GM12891 (cell line): ENCODE results near the gene XIST.
"Not testable (repeated sequence)": the region's sequence is repeated elsewhere in the genome, so short reads cannot be mapped to it uniquely, and the experiment has no call there.

Source experiments
- DNase-seq: peaks from one replicate; pipeline ENCODE4 v3.0.0; 2011; ENCODE audit warnings: low spot score; ENCODE audit not compliant: insufficient read length
- FAIRE-seq: peaks from 2 replicates; lab custom pipeline; 2011; peaks lifted over from hg19 to GRCh38; lab: Jason Lieb, UNC
- PAX5 ChIP-seq: IDR thresholded peaks from 2 replicates; pipeline ENCODE4 v1.6.1; 2011; ENCODE audit warnings: low read length, moderate library complexity, mild to moderate bottlenecking; ENCODE audit not compliant: insufficient read depth, severe bottlenecking
- POLR2A ChIP-seq: IDR thresholded peaks from 2 replicates; pipeline ENCODE4 v1.6.1; 2011; ENCODE audit warnings: low read depth, low read length, control low read depth
- POLR2AphosphoS5 ChIP-seq: IDR thresholded peaks from 2 replicates; pipeline ENCODE4 v1.6.1; 2011; ENCODE audit warnings: low read depth, low read length, control low read depth
- POU2F2 ChIP-seq: IDR thresholded peaks from 2 replicates; pipeline ENCODE4 v1.6.1; 2011; ENCODE audit warnings: low read depth, mild to moderate bottlenecking, control low read depth, low read length, moderate library complexity
- SPI1 ChIP-seq: IDR thresholded peaks from 2 replicates; pipeline ENCODE4 v1.6.1; 2011; ENCODE audit warnings: low read depth, low read length, control low read depth
- TAF1 ChIP-seq: IDR thresholded peaks from 2 replicates; pipeline ENCODE4 v1.6.1; 2011; ENCODE audit warnings: low read depth, low read length, control low read depth

XIST gene

DNA sequence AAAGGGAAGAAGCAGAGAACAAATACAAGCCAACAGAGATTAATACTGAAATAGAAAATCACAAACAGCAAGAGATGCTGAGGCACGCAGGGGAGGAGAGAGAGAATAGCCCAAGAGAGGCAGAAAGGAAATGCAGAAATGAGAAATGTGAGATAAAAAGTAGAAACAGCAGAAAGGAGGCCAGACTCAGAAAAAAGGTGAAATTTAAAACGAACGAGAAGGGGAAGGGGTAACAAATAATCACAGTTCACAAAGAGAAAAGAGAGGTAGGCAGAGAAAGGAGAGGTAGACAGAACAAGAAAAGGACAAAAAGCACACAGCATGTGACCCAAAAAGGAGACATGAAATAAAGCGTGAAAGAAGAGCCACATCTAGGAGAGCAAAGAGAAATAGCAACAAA lies 25.1 kb downstream of the XIST start:
- no peak for FAIRE-seq
- no peak for DNase-seq
- TF ChIP-seq TAF1 (no peak), SPI1 (no peak), POLR2AphosphoS5 (no peak), POU2F2 (no peak), POLR2A (no peak), PAX5 (no peak)

DNA sequence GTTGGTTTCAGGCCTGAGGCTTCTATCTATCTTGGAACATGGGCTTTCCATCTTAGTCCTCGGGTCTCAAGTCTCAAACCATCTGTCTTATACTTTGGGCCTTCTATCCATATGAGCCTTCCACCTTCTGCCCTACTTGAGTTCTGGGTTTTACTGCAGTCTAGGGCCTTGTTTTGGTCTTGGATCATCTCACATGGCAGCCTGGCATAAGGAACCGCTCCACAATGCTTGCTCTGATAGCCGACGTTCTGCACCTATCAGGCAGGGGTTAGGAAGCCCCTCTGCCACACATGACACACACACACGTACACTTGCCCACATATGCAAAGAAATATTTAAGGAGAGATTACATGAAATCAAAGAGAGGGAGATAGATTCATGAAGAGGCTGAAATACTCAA lies 25.5 kb downstream of the XIST start:
- no peak for TF ChIP-seq POU2F2
- TF ChIP-seq POLR2A: no peak
- TF ChIP-seq TAF1: no peak
- no peak for TF ChIP-seq PAX5
- TF ChIP-seq POLR2AphosphoS5: no peak
- no peak for FAIRE-seq
- no peak for DNase-seq

DNA sequence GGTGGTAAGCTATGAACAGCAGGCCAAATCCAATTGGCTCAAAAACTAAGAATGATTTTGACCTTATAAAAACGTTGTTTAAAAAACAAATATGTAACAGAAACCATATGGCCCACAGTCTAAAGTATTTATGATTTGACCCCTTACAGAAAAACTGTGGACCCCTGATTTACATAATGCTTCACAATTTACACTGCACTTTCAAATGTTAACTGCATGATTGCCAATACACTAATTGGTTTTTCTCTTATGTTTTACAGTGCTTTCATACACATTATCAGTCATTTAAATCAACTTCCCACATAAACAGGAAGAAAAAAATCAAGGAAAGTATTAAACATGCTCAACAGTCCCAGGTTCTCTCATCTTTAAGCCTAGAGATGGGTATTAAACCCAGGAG lies 26.9 kb downstream of the XIST start:
- TF ChIP-seq POLR2AphosphoS5 (no peak), SPI1 (no peak)
- no peak for FAIRE-seq

DNA sequence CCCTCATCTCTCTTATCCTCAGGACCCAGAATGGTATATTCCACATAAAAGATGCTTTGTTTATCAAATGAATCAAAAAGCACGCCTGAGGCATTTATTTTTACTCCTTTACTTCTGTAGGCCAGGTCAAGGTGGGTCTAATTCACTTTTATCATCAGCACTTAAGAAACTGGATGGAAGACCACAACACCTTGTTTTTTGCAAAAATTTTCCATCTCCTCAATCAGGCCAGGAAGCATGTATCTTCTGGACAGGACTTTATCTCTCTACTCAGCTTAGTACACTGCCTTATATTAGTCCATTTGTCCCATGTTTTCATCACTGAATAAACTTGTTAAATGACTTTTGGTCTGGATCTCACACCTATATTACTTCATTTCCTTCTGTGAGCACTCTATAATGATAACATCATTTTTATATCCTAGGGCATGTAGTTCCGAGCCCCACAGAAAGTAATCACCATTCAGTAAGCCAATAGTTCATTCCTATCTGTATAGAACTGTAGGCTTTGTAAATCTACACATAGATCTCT lies 29.0 kb downstream of the XIST start:
- FAIRE-seq: no peak
- DNase-seq: no peak
- TF ChIP-seq POLR2AphosphoS5: no peak
- no peak for TF ChIP-seq TAF1
- TF ChIP-seq POU2F2: no peak
- no peak for TF ChIP-seq SPI1
- no peak for TF ChIP-seq PAX5
- TF ChIP-seq POLR2A: no peak

More for the DNA sequence above, 26.9 kb downstream of the XIST start:
- DNase-seq: no peak

DNA sequence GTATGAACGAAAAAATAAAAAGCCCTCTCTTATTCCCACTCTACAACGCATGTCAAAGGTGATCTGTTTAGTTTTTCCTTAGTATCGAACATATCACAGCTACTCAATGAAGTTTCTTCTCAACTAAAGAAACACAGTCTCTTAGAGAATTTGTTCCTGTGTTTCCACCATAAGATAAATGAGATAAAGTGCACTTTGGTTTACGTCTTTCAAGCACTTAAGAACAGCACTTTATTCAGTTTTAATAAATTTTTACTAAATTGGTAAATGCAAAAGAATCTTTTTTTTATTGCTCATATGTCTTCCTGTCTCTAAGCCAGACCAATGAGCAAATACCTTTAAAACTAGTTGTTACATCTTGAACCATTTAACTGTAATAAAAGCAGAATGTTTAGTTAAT lies 29.7 kb downstream of the XIST start:
- DNase-seq: no peak
- no peak for FAIRE-seq
- no peak for TF ChIP-seq POU2F2
- TF ChIP-seq SPI1: no peak
- TF ChIP-seq TAF1: no peak
- TF ChIP-seq POLR2AphosphoS5: no peak
- TF ChIP-seq POLR2A: no peak
- TF ChIP-seq PAX5: no peak

DNA sequence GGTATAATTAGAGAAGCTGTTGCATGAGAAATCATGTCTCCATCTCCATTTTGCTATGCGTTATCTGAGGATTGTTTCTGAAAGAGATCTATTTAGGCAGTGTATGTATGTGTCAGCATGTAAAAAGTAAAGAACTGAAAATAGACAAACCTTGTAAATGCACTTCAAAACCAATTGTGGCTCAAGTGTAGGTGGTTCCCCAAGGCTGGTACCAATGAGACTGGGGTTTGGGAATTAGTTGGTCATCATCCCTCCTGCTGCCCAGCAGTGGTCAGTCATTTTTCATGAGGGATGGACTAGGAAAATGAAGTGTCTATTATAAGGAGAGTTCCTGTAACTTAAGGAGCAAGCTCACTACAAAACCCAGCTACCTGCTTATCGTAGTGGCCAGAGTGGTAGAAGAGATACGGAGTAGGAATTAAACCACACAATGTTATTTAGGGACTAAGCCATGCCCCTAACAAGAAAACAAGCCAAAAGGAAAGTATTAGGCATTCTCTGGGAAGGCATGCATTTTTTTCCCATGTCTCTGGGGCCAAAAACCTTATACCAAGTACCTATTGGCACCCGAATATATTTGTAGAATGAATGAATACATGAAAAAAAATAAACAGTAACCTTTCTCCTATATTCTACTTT lies 30.5 kb downstream of the XIST start:
- no peak for FAIRE-seq
- TF ChIP-seq POU2F2 (no peak), POLR2A (no peak), SPI1 (no peak), TAF1 (no peak), POLR2AphosphoS5 (no peak), PAX5 (no peak)
- no peak for DNase-seq

DNA sequence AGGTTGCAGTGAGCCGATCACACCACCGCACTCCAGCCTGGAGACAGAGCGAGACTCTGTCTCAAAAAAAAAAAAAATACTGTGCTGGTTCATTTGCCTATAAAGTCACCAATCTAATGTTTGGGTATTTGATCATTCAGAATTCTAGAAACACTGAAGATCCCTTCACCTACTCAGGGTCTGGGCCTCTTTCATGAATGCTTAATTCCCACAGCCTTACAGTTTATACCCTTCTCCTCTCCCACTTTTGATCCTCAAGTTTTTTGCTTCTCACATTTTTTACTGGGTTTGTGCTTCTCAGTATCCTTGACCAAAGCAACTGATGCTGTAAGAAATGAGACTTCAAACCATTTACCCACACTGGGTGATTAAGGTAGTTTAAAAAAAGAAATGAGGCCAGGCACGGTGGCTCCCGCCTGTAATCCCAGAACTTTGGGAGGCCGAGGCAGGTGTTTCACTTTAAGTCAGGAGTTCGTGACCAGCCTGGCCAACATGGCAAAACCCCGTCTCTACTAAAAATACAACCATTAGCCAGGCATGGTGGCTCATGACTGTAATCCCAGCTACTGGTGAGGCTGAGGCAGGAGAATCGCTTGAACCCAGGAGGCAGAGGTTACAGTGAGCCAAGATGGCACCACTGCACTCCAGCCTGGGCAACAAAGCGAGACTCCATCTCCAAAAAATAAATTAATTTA lies 32.5 kb downstream of the XIST start:
- not testable (repeated sequence) for DNase-seq, FAIRE-seq

DNA sequence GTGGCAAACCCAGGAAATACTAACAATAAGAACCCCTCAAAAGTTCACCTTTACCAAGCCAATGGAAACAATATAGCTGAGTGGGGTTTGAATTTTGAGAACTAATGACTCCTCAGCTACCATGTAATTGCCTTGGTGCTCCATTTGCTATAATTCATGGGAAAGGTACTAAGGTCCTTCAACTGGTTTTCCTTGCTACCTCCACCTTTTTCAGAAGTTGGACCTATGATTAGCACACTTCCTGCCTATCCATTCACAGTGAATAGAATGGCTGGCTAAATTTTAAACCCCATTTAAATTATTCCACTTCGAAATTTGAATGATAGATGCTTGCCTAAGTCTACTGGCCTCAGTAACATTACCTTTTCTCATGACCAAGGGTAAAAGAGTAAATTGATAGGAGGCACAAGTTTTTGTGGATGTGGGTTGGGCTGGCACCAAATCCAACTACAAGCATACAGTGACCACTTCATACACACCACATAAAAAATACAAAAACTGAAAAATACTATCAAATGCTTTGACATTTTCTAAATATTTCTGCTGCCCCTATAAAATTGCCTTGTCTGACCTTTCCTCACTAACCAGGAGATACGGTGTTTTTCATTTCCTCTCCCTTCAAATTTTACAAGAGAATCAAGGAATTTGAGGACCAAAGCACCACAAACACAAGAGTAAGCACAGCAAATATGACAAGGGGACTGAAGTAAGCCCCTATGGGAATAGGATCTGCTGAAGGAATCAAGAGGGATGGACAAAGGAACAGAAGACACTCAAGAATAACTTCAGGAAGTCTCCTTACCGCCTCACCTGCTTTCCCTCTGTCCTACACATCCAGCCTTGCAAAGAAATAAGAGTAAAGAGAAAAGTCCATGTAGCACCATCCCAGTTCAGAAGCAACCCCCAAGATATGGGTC lies 34.1 kb downstream of the XIST start:
- DNase-seq (no peak), FAIRE-seq (no peak)
- TF ChIP-seq POLR2AphosphoS5 (no peak), POU2F2 (no peak), SPI1 (no peak), POLR2A (no peak), PAX5 (no peak), TAF1 (no peak)

DNA sequence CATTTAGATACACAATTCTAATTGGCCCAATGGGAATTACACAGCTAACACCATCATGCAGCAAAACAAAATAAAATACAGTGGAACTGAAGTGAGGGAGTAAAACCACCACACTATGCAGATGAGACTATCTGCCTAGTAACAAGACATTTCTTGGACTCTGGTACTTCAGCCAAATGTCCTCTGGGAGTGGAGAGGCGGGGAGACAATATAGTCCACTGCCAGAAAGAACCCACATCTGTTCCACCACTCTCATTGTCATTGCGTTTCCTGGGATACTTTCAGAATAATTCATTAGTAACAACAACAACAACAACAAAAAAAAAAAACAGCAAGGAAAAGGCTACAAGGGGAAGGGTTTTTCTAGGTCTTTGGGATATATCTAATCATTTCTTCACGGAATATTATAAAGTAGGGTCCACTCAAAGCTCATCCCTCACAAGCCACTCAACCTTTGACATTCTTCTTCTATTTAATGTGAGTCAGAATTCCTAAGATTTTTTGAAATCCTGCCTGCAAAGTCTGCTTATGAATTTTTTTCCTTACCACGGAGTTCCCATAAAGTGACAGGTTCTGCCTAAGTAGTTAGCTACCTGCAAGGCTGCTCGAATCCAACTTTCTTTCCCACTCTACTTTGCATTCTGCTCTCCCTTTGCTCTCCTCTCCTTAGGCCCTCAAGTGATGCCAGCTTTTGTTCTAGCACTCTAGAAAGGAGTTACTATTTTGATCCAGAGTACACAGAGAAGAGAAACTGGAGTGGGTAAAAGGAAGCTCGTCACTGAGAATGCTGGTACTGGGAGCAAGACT lies 34.9 kb downstream of the XIST start:
- TF ChIP-seq SPI1: no peak
- no peak for TF ChIP-seq POU2F2
- TF ChIP-seq TAF1: no peak
- TF ChIP-seq POLR2A: no peak
- no peak for TF ChIP-seq PAX5
- FAIRE-seq (no peak), DNase-seq (no peak)
